ENCODE measurements around the gene TAP1. TPM values are rescaled to one million over a fixed set of nuclear protein-coding genes. Genes with fewer than 3 reads are reported as not detected.
"Not testable (repeated sequence)": the region's sequence is repeated elsewhere in the genome, so short reads cannot be mapped to it uniquely, and the experiment has no call there.

Gene TAP1
- total RNA-seq, 1 experiment from 2014 or later, result 12.1 TPM

DNA sequence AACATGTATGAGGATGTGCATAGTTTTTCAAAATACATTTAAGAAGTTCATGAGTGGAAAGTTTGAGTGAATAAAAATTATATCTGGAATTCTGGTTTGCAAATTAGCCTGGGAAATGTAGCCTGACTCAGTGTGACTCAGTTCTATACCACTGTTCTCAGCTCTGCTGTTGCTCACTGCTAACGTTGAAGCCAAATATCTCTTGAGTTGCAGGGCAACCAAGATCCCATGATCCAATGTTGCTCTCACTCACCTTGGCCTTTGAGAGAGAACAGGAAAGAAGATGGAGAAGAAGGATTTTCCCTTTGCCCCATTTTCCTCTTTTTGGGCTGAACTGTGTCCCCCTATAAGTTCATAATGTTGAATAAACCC, 29.4 kb upstream of the TAP1 start:
- H3K4me2 ChIP-seq (ENCODE audit: insufficient read depth, insufficient read length, low read length), result no peak overlapping the region
- H3K27me3 ChIP-seq (ENCODE audit: insufficient read depth, low read length), result no peaks in the 10 kb centered on the region
- H3K56ac ChIP-seq (ENCODE audit: insufficient read length, low read depth, low read length), result no peak overlapping the region
- no peak overlapping the region for H2BK5ac ChIP-seq (ENCODE audit: insufficient read length, low read length)
- DNase-seq, result no peak
- H4K20me1 ChIP-seq (ENCODE audit: control insufficient read depth, insufficient read depth, insufficient read length), result no peaks in the 10 kb centered on the region
- Mint-ChIP-seq H3K9me3 (no peaks in the 10 kb centered on the region; a peak in 1 of 5 replicates), H3K27ac (no peak overlapping the region), H3K27me3 (ENCODE audit: low read depth) (peaks cover 11% of the 10 kb centered on the region; the same call in 1 of the 2 replicates), H3K4me3 (no peak overlapping the region), H3K36me3 (ENCODE audit: insufficient read depth in 1 of 3, low read depth in 3 of 3) (no peaks in the 10 kb centered on the region), H3K4me1 (peaks cover 0 to 2% of the 10 kb centered on the region in 2 experiments; a peak in 1 of 4 replicates)
- H3K79me1 ChIP-seq (ENCODE audit: insufficient read depth, low read depth, low read length, poor library complexity, severe bottlenecking), result no peaks in the 10 kb centered on the region
- H2BK12ac ChIP-seq (ENCODE audit: insufficient read length, low read depth, low read length), result no peak overlapping the region
- H3K9ac ChIP-seq (ENCODE audit: extremely low read depth, insufficient read length, low read length), result no peak overlapping the region
- H2BK15ac ChIP-seq (ENCODE audit: low read depth, low read length), result no peak overlapping the region
- H3K23me2 ChIP-seq (ENCODE audit: insufficient read length, low read depth, low read length, poor library complexity, severe bottlenecking), result no peaks in the 10 kb centered on the region
- no peak overlapping the region for H3K14ac ChIP-seq (ENCODE audit: insufficient read depth, low read length)
- H4K8ac ChIP-seq (replicated peaks; ENCODE audit: insufficient read length, low read depth, low read length), result no peak overlapping the region
- no CpG with 5 or more reads among the region's 1 CpG for WGBS (ENCODE audit: extremely low coverage, insufficient read length, low lambda C conversion rate)
- no peak overlapping the region for H2BK120ac ChIP-seq (ENCODE audit: low read depth, low read length, poor library complexity, severe bottlenecking)
- H3K23ac ChIP-seq (ENCODE audit: insufficient read length, low read depth, low read length), result no peak overlapping the region
- no peak overlapping the region for H2AFZ ChIP-seq (ENCODE audit: low read length)
- no peak overlapping the region for H2BK20ac ChIP-seq (ENCODE audit: low read depth, low read length, poor library complexity, severe bottlenecking)
- no peaks in the 10 kb centered on the region for H3K79me2 ChIP-seq (ENCODE audit: insufficient read depth, low read length)
- H4K5ac ChIP-seq (ENCODE audit: insufficient read length, low read depth, low read length), result no peak overlapping the region
- TF ChIP-seq, protein P1, sequence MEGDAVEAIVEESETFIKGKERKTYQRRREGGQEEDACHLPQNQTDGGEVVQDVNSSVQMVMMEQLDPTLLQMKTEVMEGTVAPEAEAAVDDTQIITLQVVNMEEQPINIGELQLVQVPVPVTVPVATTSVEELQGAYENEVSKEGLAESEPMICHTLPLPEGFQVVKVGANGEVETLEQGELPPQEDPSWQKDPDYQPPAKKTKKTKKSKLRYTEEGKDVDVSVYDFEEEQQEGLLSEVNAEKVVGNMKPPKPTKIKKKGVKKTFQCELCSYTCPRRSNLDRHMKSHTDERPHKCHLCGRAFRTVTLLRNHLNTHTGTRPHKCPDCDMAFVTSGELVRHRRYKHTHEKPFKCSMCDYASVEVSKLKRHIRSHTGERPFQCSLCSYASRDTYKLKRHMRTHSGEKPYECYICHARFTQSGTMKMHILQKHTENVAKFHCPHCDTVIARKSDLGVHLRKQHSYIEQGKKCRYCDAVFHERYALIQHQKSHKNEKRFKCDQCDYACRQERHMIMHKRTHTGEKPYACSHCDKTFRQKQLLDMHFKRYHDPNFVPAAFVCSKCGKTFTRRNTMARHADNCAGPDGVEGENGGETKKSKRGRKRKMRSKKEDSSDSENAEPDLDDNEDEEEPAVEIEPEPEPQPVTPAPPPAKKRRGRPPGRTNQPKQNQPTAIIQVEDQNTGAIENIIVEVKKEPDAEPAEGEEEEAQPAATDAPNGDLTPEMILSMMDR (conservative IDR thresholded peaks at IDR 0.05), result no peak
- no peak overlapping the region for H3K18ac ChIP-seq (ENCODE audit: insufficient read length, low read depth, low read length)
- H3K9me3 ChIP-seq (ENCODE audit: control insufficient read depth, low read depth, low read length), result no peaks in the 10 kb centered on the region
- H3K27ac ChIP-seq (ENCODE audit: insufficient read length, low read depth, low read length), result no peak overlapping the region
- no peak overlapping the region for H2AK5ac ChIP-seq (ENCODE audit: insufficient read length, low read length)
- no peaks in the 10 kb centered on the region for H3K4me1 ChIP-seq (ENCODE audit: insufficient read depth, low read length)
- no peak overlapping the region for H3T11ph ChIP-seq (ENCODE audit: low read length)
- H4K91ac ChIP-seq (ENCODE audit: insufficient read length, low read depth, low read length), result no peak overlapping the region
- H3K4ac ChIP-seq (ENCODE audit: low read depth, low read length), result no peak overlapping the region

DNA sequence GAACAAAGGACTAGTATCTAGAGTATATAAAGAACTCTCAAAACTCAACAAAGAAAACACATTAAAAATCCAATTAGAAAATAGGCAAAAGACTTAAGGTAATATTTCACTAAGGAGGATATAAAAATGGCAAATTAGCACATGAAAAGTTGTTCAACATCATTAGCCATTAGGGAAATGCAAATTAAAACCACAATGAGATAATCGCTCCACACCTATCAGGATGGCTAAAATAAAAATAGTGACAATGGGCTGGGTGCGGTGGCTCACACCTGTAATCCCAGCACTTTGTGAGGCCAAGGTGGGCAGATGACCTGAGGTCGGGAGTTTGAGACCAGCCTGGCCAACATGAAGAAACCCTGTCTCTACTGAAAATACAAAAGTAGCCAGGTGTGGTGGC, 27.5 kb upstream of the TAP1 start:
- H3K9me3 Mint-ChIP-seq; H4K8ac ChIP-seq (replicated peaks; ENCODE audit: insufficient read length, low read depth, low read length); H3K4me2 ChIP-seq (ENCODE audit: insufficient read depth, insufficient read length, low read length); H2BK15ac ChIP-seq (ENCODE audit: low read depth, low read length); H3K27ac ChIP-seq (ENCODE audit: insufficient read length, low read depth, low read length); H2BK120ac ChIP-seq (ENCODE audit: low read depth, low read length, poor library complexity, severe bottlenecking); H3K14ac ChIP-seq (ENCODE audit: insufficient read depth, low read length); H2AK5ac ChIP-seq (ENCODE audit: insufficient read length, low read length); H3K9me3 ChIP-seq (ENCODE audit: control insufficient read depth, low read depth, low read length); H3K27me3 Mint-ChIP-seq (ENCODE audit: low read depth); H3T11ph ChIP-seq (ENCODE audit: low read length); H4K91ac ChIP-seq (ENCODE audit: insufficient read length, low read depth, low read length); H4K20me1 ChIP-seq (ENCODE audit: control insufficient read depth, insufficient read depth, insufficient read length); H3K27me3 ChIP-seq (ENCODE audit: insufficient read depth, low read length); H3K79me1 ChIP-seq (ENCODE audit: insufficient read depth, low read depth, low read length, poor library complexity, severe bottlenecking); DNase-seq; H2AFZ ChIP-seq (ENCODE audit: low read length); H3K4me1 ChIP-seq (ENCODE audit: insufficient read depth, low read length); H3K9ac ChIP-seq (ENCODE audit: extremely low read depth, insufficient read length, low read length); H4K5ac ChIP-seq (ENCODE audit: insufficient read length, low read depth, low read length); H3K23me2 ChIP-seq (ENCODE audit: insufficient read length, low read depth, low read length, poor library complexity, severe bottlenecking); H2BK12ac ChIP-seq (ENCODE audit: insufficient read length, low read depth, low read length); H3K18ac ChIP-seq (ENCODE audit: insufficient read length, low read depth, low read length); H3K36me3 Mint-ChIP-seq (ENCODE audit: insufficient read depth in 1 of 3, low read depth in 3 of 3); H3K23ac ChIP-seq (ENCODE audit: insufficient read length, low read depth, low read length); H3K4ac ChIP-seq (ENCODE audit: low read depth, low read length); H3K56ac ChIP-seq (ENCODE audit: insufficient read length, low read depth, low read length); H3K27ac Mint-ChIP-seq; H3K79me2 ChIP-seq (ENCODE audit: insufficient read depth, low read length); H2BK20ac ChIP-seq (ENCODE audit: low read depth, low read length, poor library complexity, severe bottlenecking); H3K4me1 Mint-ChIP-seq; H2BK5ac ChIP-seq (ENCODE audit: insufficient read length, low read length); H3K4me3 Mint-ChIP-seq: not testable (repeated sequence)
- WGBS (ENCODE audit: extremely low coverage, insufficient read length, low lambda C conversion rate), result no CpG with 5 or more reads among the region's 3 CpGs
